ENCODE data around the gene SLC38A3.
"Not testable (repeated sequence)": the region's sequence is repeated elsewhere in the genome, so short reads cannot be mapped to it uniquely, and the experiment has no call there.

Gene SLC38A3

DNA sequence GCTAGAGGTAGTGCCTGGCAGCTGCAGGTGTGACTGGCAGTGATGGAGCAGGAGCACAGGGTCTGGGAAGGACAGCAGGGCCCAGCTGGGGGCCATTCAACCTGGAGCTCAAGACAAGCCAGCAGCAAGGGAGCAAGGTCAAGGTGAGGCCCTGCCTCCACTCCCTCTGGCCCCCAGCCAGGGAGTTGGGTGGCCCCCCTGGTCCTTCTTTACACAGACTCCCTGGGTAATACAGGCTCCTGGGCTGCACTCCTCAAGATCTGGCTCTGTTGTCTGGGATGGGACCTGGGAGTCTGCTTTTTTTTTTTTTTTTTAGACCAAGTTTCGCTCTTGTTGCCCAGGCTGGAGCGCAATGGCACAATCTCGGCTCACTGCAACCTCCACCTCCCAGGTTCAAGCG lies 45.4 kb downstream of the SLC38A3 start:
- no peak for DNase-seq (ENCODE audit: low read depth)

DNA sequence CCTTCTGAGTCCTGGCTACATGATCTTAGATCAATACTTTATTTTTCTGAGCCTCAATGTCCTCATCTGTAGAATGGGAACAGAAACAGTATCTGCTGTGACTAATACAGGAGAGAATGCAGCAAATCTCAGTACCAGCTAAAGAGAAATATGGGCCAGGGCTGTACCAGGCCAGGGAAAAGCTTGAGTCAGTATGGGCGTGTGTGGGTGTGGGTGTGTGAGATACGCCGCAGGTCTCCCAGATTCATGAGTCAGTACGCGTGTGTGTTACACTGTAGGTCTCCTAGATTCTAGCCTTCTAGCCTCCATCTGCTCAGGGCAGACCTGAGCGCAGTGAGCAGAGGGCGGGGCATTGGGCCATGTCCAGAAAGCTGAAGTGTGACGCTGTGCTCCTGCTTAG lies 46.1 kb downstream of the SLC38A3 start:
- peak; percentile 49 for DNase-seq (ENCODE audit: low read depth)

DNA sequence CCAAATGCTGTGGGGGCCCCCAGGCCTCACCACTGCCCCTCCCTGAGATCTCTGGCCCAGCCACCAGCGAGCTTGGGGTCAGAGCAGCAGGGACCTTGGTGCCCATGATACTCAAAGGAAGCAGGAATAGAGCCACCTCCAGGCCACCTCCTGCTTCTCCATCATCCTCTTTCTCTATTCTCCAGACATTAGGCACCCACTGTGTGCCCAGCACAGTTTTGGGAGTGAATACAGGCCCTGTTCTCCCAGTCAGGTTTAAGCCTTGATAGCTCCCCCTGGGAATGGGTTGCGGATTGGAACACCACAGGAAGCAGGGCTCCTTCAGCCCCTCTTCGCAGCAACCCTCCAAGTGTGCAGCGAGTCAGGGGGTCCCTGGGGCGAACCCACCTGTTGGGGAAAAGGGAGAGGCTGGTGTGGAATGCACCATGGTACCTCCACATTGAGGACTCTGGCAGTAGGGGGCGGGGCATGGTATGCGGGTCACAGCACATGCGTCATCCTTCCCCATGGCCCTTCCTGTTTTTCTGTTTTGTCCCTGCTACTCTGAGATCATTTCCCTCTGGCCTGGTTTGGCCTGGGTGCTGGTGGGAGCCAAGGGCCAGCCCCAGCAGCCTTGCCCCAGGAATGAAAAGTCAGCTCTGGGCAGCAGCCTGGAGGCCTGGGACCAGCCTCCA lies 49.6 kb downstream of the SLC38A3 start:
- DNase-seq (ENCODE audit: low read depth), result no peak

DNA sequence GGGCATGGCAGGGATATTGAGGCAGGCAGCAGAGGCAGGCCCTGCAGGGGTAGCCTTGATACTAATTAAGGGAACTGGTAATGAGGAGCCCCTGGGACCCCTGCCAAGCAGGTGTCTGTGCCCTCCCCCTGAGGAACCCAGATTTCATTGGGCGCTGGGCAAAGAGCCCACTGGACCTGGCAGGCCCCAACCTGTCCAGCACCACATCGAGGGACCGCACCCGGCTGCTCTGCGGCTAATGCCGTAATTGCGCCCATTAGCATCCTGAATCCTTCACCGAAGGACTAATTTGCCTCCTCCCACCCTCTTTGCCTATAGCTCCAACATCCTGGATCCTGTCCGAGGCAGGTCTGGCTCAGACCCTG lies 50.2 kb downstream of the SLC38A3 start:
- no peak for DNase-seq (ENCODE audit: low read depth)

DNA sequence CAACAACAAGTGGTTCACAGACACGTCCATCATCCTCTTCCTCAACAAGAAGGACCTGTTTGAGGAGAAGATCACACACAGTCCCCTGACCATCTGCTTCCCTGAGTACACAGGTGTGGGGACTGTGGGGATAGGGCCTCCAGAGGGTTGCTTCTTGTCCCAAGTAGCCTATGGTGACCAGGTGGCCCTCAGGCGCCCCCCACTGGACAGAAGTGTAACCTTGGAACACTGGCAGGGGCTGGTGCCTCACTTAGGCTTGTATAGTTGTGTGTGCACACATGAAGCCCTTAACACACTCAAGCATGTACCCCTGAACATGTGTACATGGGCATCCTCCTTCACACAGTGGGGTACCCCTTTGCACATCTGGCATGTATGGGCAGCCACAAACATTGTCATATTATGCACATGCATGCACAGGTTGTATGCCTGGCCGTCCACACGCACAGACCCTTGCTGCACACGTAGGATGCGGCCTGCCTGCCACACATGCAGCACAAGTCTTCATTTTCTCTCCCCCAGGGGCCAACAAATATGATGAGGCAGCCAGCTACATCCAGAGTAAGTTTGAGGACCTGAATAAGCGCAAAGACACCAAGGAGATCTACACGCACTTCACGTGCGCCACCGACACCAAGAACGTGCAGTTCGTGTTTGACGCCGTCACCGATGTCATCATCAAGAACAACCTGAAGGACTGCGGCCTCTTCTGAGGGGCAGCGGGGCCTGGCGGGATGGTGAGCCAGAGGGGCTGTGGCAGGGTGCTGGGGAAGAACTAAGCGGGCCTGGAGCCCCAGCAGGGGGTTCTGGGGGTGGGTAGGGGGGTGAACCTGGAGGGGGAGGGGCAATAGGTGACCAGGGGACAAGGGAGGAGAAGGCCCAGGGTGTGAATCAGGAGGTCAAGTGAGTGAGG lies 52.2 kb downstream of the SLC38A3 start:
- DNase-seq (ENCODE audit: low read depth), result no peak

DNA sequence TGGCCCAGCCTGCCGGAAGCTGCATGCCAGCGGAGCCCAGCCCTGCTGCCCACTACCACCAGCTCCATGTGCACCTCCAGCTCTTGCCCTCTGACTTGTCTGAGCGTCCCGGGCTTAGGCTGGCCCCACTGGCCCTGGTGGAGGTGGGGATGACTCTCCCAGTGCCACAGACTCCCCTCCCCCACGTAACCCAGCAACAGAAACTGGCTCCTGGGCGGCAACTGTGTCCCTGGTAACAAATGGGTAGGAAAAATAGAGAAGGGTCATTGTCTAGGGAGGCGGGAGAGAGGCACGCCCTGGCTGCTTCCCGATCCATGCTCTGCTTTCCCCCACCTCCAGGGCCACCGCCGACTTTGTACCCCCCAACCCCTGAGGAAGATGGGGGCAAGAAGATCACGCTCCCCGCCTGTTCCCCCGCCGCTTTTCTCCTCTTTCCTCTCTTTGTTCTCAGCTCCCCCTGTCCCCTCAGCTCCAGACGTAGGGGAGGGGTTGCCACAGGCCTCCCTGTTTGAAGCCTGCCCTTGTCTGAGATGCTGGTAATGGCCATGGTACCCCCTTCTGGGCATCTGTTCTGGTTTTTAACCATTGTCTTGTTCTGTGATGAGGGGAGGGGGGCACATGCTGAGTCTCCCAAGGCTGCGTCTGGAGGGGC lies 53.1 kb downstream of the SLC38A3 start:
- no peak for DNase-seq (ENCODE audit: low read depth)

DNA sequence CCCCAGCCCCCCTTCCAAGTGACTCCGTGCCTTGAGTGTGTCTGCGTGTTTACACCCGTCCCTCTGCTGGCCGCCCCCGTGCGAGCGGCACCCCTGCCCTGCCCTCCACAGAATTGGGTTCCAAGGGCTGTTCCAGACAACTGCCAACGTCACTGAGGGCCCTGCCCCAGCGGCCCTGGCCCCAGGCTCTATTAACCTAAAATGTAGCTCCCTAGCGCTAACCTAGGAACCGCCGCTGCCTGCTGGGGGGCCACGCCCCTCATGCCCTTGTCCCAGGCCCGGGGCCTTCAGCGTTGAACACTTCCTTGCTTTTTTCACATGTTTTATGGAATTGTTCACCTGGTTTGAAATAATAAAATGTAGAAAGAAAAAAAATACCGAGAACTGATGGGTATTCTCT lies 53.9 kb downstream of the SLC38A3 start:
- DNase-seq (ENCODE audit: low read depth), result no peak

DNA sequence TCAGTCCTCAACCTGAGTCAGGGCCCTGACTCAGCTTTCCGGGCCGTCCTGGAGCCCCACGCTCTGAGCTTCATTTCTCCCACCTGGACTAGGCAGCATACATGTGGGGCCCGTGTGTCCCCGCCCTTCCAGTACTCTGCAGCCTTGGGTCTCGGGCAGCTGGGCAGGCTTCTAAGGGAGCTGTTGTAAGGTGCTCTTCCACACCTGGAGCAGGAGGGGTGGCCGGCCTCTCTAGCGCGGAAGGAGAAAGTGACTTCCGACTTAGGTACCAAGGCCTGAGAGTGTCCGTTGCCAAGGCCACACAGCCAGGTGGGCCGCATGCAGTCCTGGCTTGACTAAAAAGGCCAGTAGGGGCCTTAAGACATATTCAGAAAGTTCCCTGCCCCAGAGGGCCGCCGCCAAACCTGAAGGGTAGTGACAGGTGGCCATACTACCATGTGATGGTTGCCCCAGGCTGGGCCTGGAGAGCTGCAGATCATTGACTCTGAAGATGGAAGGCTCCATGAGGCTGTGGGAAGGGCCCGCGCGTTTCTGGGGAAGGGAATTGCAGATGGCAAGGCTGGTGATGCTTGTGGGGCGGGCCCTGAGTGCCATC lies 54.5 kb downstream of the SLC38A3 start:
- DNase-seq (ENCODE audit: low read depth), result no peak

DNA sequence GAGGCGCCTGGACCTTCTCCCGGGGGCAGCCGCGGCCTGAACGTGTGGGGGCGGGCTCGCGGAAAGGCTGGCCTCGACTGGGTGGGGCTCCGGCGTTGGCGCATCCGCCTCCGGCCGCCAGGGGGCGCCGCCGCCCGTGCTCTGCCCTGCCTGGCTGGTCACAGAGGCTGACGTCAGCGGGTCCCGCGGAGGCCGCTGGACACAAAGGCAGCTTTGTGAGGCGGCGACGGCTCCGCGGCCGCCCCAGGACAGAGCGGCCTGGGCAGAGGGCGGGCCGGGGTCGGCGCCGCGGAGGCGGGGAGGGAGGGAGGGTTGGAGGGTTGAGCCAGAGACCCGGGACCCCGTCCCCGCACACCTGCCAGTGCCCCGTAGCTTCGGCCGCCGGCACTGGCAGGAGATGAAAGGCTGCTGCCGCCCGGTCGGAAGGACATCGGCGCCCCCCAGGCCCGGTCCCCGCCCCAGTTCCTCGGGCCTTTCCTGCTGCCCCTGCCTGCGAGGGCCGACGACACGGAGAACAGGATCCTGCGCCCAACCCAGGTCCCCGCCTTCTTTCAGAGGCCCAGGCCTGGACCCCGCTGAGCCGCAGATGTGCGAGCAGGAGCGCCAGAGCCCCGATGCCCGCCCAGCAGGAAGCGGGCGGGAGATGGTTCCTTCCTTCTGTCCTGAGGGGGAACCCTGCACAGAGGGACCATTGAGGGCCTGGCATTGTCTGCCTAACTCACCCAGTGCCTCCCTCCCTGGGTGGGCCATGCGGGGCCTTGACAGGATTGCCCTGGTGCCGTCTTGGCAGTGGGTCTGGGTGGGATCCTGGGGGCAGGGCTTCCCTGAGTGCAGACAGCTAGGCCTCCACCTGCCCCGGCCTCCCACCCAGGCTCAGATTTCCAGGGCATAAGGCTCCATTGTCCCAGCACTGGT lies 55.2 kb downstream of the SLC38A3 start:
- DNase-seq (ENCODE audit: low read depth), result peak; percentile 68

DNA sequence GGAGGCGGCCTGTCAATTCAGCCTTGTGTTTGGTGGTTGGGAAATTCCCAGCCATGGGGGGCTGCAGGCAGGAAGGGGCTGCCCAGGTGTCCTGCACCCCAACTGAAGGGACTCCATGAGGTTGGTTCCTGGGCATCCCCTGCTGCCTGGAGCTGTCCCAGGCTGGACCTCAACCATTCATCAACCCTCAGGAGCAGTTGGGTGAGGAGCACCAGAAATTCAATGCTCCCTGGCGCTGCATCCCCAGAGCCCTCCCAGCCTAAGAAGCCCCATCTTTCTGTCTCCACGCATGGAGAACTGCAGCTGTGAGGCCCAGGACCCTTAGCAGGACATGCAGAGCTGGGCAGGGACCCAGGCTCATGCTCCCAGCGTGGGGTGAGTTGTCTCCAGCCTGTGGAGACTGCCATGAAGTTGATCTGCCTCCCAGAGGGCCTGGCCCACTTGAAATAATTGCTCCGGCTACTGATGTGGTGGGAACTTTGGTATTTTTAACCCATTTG lies 55.9 kb downstream of the SLC38A3 start:
- DNase-seq (ENCODE audit: low read depth), result no peak

DNA sequence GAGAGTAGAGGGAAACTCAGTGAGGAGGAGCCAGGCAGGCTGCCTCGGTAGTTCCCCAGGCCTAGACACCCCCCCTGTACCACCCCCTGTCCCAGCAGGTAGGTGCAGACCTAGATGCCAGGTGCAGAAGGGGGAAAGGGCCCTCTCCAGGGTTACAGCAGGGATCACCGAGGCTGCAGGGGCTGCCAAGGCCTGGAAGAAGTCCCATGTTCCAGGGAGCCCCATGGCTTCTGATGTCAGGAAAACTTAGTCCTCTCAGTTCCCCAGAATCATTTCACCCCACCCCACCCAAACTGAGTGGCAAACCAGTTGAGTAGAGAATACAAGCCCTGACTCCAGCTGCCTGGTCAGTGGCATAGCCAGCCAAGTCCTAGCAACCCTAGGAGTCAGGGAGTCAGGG lies 56.4 kb downstream of the SLC38A3 start:
- DNase-seq (ENCODE audit: low read depth), result no peak

DNA sequence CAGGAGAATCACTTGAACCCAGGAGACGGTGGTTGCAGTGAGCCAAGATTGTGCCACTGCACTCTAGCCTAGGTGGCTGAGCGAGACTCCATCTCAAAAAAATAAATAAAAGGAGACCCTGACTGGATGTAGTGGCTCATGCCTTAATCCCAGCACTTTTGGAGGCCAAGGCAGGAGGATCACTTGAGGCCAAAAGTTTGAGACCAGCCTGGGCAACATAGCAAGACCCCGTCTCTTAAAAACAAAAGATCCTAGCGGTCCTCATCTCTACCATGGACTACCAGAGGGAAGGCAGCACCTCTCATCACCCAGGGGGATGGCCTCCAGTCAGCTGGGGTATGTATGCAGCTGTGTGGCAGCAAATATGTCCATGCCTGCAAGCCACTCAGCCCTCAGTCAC lies 57.1 kb downstream of the SLC38A3 start:
- DNase-seq (ENCODE audit: low read depth), result not testable (repeated sequence)

DNA sequence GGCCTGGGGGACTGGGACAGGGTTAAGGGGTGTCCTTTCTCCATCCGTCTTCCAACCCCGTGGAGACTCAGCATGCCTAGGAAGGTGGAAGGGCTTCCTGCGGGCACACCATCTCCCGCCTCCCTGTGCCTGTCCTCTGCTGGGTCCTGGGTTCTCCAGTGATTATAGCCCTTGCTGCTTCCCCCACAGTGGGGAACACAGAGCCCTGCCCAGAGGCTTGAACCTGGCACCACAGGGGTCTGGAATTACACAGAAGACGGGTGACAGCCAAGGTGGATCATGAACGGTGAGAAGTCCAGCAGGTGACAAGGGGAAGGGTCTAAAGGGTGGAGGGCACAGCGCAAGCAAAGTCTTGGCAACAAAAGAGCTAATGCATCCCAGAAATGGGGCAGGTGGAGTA lies 57.7 kb downstream of the SLC38A3 start:
- DNase-seq (ENCODE audit: low read depth), result no peak

DNA sequence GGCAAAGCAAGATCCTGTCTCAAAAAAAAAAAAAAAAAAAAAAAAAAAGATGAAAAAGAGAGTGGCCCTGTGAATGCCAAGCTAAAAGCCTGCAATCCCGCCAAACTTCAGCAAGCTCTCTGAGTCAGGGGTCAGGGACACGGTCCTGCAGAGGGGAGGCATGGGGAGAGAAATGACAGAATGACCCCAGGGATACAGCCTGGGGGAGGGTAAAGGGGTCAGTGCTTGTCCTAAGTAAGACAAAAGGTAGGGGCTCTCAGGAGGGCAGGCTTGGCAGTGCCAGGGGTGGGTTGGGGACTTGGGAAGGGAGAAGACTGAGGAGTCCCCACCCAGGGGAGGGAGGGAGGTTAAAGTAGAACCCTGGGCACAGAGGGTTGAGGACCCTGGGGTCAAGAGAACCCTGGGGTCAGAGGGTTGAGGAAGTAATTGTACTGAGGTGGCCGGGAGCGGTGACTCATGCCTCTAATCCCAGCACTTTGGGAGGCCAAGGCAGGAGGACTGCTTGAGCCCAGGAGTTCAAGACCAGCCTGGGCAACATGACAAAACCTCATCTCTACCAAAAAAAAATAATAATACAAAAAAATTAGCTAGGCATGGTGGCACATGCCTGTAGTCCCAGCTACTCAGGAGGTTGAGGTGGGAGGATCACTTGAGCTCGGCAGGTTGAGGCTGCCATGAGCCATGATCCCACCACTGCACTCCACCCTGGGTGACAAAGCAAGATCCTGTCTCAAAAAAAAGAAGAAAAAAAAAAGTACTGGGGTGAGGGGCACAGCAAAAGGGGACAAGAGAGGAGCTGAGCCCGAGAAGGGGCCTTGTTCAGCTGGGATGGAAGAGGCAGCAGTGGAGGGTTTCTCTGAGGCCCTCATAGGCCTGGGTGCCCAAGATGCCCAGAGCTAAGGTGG lies 58.7 kb downstream of the SLC38A3 start:
- DNase-seq (ENCODE audit: low read depth), result no peak

DNA sequence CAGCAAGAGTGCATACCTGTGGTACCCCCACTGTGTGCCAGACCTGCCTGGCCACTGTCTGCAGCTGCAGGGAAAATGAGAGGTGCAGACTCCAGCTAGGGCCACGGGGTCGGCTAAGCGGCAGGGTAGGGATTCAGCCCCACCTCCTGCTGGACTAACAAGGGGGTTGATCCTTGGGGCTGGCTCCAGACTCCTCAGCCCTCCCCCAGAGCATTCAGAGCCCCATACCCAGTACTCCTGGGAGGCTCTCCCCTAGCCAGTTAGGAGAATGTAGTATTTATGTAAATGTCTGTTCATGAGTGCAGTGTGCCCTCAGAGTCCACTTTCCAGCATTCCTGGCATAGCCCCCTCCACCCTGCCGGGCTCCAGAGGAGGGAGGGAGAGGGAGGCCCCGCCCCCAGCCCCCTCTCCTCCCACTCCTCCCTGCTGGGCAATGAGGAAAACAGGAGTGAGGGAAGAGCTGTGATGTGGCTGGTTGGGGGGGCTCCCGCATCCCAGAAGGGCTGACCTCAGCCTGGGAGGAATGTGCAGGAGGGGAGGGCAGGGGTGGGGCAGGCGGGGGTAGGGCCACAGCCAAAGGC lies 59.4 kb downstream of the SLC38A3 start:
- no peak for DNase-seq (ENCODE audit: low read depth)

DNA sequence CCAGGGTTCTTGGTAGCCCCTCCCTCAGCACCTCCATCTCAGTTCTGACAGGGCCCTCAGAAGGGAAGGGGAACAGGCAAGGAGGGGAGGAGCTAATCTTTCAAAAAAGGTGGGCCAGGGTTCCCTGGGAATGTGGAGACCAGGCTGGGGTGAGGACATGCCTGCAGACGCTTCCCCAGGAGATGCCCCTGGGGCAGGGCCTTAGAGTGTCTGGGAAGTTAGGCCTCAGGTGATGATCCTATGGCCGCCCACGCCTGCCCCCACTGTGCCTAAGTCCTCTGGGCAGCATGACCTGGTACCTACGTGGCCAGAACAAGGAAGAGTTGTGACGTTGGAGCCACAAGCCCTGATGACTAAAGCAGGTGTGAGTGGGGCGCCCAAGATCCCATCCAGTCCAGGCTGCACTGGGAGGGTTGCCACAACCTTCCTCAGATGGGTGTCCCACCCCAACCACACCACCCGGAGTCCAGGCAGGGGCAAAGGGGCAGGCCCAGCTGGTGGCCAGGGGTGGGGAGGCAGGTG lies 60.0 kb downstream of the SLC38A3 start:
- no peak for DNase-seq (ENCODE audit: low read depth)

DNA sequence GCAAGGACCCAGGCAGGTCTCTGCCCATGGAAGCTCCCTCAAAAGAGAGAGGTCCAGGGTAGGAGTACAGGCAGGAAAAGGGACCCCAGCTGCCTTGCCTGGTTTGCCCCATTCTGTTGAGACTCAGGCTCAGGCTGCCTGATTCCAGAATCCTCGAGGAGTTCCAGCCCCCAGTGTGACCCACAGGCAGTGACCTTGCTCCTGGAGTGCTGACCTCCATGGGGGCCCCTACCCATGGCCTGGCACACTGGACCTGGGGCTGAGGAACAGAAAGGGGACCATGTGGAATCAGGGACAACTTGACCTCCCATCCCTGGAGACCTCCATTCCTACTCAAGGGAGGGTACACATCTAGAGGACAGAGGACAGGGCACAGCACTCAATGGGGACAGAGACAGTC lies 60.5 kb downstream of the SLC38A3 start:
- no peak for DNase-seq (ENCODE audit: low read depth)

DNA sequence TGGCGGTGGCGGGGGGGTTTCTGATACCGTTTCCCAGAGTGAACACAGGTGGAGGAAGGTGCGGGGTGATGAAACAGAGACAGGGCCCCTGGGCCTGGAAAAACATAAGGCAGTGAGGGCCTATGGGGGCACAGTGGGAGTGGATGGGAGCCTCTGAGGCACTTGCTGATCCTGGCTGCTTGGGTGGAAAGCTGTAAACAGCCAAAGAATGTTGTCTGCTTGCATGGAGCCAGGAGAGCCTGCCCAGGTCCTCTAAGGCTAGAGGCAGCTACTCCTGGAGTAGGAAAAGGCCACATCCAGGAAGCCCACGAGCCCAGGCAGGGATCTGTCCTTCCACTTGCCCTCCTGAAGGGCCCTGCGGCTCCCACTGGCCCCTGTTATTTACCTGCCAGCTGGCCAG lies 60.9 kb downstream of the SLC38A3 start:
- DNase-seq (ENCODE audit: low read depth), result no peak

DNA sequence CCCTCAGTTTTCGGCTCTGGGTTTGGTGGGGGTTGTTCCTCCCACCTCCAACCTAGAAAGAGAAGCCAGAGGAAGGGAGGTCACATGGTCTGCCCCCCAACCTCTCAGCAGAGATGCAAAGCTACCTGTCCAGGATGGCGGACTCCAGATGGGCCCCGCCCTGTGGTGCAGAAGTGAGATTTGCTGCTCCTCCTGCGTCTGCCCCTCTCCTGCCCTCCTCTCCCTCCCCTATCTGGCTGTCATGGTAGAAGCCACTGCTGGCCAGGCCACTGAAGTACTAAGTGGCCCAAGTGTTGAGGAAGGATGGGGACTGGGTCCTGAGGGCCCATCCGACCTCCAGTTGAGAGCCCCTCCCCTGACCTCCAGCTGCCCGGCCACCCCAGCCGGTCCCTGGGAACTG lies 61.8 kb downstream of the SLC38A3 start:
- no peak for DNase-seq (ENCODE audit: low read depth)

All from stimulated activated CD4-positive, alpha-beta T cell treated with anti-CD3 and anti-CD28 coated beads, Interleukin-2, amount 100 ng/mL, for 4 hours (primary cell).